Activated CD8-positive, alpha-beta memory T cell treated with anti-CD3 and anti-CD28 coated beads, Interleukin-2, amount 50 U/mL, for 4 hours (primary cell): ENCODE results near the gene OSBP.
"Not testable (repeated sequence)": the region's sequence is repeated elsewhere in the genome, so short reads cannot be mapped to it uniquely, and the experiment has no call there.

Source experiments
- DNase-seq: peaks from one replicate; pipeline ENCODE4 v3.0.0-alpha.2; 2020

The OSBP gene

GRCh38 chr11:59552844-59553243 is 62.7 kb downstream of the OSBP start:
- no peak for DNase-seq

DNA sequence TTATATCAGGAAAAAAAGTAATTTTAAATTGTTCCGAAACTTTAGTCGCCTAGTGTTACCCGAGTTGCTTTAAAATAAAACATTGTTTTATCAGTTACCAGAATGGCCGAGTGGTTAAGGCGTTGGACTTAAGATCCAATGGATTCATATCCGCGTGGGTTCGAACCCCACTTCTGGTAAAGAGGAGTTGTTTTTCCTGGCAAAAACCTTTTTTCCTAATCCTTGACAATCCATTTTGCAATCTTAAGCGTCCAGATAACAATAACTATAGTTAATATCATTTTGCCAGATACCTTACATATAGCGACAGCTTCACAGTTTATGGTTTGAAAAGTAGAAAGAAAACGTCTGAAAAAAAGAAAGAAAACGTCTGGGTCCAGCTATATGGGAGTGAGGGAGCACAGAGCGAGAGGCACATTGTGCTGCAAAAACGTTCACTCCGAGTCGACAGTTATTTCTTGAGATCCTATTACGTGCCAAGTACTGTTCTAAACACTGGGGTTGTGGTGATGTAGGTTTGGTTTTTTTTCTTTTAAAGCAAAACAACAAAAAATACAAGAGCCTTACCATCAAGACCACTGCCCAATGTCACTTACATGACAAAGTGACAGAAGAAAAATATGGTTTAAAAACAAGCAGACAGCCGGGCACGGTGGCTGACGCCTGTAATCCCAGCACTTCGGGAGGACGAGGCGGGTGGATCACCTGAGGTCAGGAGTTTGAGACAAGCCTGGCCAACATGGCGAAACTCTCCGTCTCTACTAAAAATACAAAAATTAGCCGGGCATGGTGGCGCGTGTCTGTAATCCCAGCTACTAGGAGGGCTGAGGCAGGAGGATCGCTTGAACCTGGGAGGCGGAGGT is 63.7 kb downstream of the OSBP start:
- DNase-seq = no peak

DNA sequence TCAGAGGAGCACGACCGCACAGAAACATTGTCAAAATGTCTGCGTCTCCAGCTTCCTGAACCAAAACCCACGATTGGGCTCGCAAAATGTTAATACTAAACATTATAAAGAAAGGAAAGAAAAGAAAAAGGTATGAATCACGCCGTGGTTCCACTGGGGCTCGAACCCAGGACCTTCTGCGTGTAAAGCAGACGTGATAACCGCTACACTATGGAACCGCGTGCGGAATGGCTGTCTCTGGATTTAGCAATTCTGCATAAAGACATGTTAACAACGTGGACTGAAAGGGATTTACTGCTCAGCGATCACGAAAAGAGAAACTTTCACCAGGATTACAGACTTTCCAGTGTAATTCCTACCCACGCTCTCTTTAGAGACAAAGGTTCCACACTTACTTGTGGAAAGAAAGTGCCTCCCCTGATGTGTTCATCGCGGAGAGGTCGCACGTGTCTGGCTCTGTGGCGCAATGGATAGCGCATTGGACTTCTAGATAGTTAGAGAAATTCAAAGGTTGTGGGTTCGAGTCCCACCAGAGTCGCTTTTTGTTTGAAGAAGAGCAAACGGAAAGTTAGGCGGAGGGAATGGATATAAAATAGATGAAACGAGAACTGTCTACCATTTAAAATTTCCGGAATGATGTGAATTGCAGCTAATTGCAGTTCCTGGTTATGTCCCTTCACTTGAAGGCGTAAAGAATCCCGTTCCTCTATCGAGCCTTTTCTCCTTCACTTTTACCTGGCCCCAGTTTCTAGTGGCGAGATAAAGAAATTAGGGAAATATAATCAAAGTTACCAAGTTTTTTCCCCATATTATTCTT is 64.5 kb downstream of the OSBP start:
- DNase-seq = peak; percentile 75

- DNase-seq = peak; percentile 83
Observed at GRCh38 chr11:59550368-59550841, 65.2 kb downstream of the OSBP start.

GRCh38 chr11:59548309-59548656 is 67.3 kb downstream of the OSBP start:
- no peak for DNase-seq

DNA sequence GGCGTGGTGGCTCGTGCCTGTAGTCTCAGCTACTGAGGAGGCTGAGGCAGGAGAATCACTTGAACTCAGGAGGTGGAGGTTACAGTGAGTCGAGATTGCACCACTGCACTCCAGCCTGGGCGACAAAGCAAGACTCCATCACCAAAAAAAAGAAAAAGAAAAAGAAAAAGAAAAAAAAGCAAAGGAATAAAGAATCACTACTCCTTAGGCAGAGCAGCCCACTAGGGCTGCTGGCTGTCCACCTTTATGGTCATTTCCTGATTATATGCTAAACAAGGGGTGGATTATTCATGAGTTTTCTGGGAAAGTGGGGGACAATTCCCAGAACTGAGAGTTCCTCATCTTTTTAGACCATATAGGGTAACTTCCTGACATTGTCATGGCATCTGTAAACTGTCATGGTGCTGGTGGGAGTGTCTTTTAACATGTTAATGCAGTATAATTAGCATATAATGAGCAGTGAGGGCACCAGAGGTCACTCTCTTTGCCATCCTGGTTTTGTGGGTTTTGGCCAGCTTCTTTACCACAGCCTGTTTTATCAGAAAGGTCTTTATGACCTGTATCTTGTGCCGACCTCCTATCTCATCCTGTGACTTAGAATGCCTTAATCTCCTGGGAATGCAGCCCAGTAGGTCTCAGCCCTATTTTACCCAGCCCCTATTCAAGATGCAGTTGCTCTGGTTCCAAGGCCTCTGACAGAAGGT is 67.8 kb downstream of the OSBP start:
- not testable (repeated sequence) for DNase-seq

GRCh38 chr11:59545179-59546020 is 70.2 kb downstream of the OSBP start:
- DNase-seq = no peak

DNA sequence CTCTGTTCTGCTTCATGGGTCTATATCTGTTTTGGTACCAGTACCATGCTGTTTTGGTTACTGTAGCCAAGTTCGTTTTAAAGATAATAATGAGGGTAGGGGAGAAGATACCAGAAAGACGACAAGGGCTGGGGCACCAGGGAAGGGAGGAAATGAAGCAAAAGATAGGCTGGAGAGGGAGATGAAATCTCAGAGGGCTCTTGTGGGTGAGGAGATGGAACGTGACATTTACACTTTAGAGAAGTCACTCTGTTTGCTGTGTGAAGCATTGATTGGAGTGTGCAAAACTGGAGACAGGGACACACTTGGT is 70.8 kb downstream of the OSBP start:
- DNase-seq = no peak

GRCh38 chr11:59543713-59544112 is 71.9 kb downstream of the OSBP start:
- not testable (repeated sequence) for DNase-seq

- DNase-seq = no peak
Observed at GRCh38 chr11:59542142-59542810, 73.3 kb downstream of the OSBP start.

- DNase-seq = no peak
Observed at GRCh38 chr11:59534676-59535075, 80.9 kb downstream of the OSBP start.

- no peak for DNase-seq
Observed at GRCh38 chr11:59532620-59533019, 83.0 kb downstream of the OSBP start.

GRCh38 chr11:59528711-59529110 is 86.9 kb downstream of the OSBP start:
- no peak for DNase-seq
